ENCODE results near the gene C22orf31. TPM values are rescaled to one million over a fixed set of nuclear protein-coding genes. Genes with fewer than 3 reads are reported as not detected.

C22orf31 gene
- polyA plus RNA-seq, 3 donors, result not detected

DNA sequence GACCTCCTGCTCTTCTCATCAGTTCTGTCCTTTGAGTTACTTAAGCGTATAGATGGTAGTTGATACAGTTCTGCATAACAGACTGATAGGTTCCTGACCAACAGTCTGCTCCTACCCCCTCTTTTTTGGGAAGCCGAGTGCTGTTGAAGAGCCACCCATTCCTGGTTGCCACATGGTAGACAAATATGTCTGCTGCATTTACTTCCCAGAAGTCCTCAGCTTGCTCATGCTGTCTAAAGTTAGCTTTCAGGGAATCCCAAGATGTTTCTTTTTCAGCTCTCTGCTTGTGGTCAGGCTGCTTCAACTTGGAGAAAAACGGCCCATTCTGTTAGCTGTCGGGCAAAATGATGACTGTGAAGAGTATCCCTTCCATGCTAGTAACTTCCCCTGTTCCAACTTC, 48.7 kb downstream of the C22orf31 start:
- H3K79me2 ChIP-seq (ENCODE audit: insufficient read depth, low read length), result no peaks in the 10 kb centered on the region
- no peak for DNase-seq
- TF ChIP-seq, protein P1, sequence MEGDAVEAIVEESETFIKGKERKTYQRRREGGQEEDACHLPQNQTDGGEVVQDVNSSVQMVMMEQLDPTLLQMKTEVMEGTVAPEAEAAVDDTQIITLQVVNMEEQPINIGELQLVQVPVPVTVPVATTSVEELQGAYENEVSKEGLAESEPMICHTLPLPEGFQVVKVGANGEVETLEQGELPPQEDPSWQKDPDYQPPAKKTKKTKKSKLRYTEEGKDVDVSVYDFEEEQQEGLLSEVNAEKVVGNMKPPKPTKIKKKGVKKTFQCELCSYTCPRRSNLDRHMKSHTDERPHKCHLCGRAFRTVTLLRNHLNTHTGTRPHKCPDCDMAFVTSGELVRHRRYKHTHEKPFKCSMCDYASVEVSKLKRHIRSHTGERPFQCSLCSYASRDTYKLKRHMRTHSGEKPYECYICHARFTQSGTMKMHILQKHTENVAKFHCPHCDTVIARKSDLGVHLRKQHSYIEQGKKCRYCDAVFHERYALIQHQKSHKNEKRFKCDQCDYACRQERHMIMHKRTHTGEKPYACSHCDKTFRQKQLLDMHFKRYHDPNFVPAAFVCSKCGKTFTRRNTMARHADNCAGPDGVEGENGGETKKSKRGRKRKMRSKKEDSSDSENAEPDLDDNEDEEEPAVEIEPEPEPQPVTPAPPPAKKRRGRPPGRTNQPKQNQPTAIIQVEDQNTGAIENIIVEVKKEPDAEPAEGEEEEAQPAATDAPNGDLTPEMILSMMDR (IDR thresholded peaks at IDR 0.05), result no peak
- H3K27me3 ChIP-seq (ENCODE audit: control insufficient read depth in 2 of 2, insufficient read depth in 2 of 2, low read length in 2 of 2), result no peaks in the 10 kb centered on the region
- no peak overlapping the region for H3K4me2 ChIP-seq (replicated peaks; ENCODE audit: extremely low read depth, low read length, poor library complexity, severe bottlenecking)
- no peaks in the 10 kb centered on the region for H3K36me3 Mint-ChIP-seq
- no peak overlapping the region for H3K4me3 ChIP-seq (replicated peaks in 1 of 3; ENCODE audit: low read depth in 2 of 3, low read length in 3 of 3)
- no peak overlapping the region for H3K4me3 Mint-ChIP-seq
- H3K27ac ChIP-seq (ENCODE audit: low read depth in 1 of 2, low read length in 2 of 2), result no peak overlapping the region
- H3K27ac Mint-ChIP-seq, result no peak overlapping the region
- no peak overlapping the region for H2AFZ ChIP-seq (ENCODE audit: insufficient read depth, low read depth, low read length, poor library complexity, severe bottlenecking)
- WGBS (ENCODE audit: insufficient coverage), result 91% methylated on average over 3 of the region's 4 CpGs
- H3K4me1 ChIP-seq (ENCODE audit: control insufficient read depth in 1 of 2, insufficient read depth in 2 of 2, low read length in 2 of 2), result no peaks in the 10 kb centered on the region
- no peaks in the 10 kb centered on the region for H3K9me3 ChIP-seq (replicated peaks in 1 of 2; ENCODE audit: control insufficient read depth in 1 of 2, insufficient read depth in 1 of 2, low read length in 2 of 2)
- no peaks in the 10 kb centered on the region for H3K36me3 ChIP-seq (replicated peaks in 1 of 2; ENCODE audit: control insufficient read depth in 1 of 2, insufficient read depth in 2 of 2, low read length in 2 of 2)
- H3K4me1 Mint-ChIP-seq, result no peaks in the 10 kb centered on the region
- intact Hi-C loops (cut with micrococcal nuclease), result no loop called here
- no peaks in the 10 kb centered on the region for H4K20me1 ChIP-seq (ENCODE audit: insufficient read depth, low read length)
- peaks cover 0 to 20% (median 5%) of the 10 kb centered on the region in 3 donors for H3K27me3 Mint-ChIP-seq (ENCODE audit: low read depth in 3 of 3)
- H3K9me3 Mint-ChIP-seq, result peaks cover 0 to 2% (median 0%) of the 10 kb centered on the region in 7 donors
- no peak overlapping the region for H3K9ac ChIP-seq (ENCODE audit: insufficient read depth, low read length, poor library complexity, severe bottlenecking)

DNA sequence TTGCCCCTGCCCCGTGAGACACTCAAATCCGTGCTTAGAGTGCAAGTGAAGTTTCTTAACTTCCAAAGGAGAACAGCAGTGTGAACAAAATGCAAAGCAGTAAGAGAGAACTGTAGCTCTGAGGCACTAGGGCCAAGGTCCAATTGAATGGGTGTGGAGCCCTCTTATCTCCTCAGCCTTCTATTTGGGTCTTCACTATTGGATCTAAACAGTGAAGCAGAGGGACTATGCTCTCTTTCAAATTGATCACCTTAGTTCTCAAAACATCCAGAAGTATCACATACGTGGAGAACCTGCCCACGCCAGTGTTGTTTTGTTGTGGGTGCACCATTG, 49.6 kb downstream of the C22orf31 start:
- no peak for DNase-seq
- no peaks in the 10 kb centered on the region for H3K79me2 ChIP-seq (ENCODE audit: insufficient read depth, low read length)
- H3K27me3 ChIP-seq (ENCODE audit: control insufficient read depth in 2 of 2, insufficient read depth in 2 of 2, low read length in 2 of 2), result no peaks in the 10 kb centered on the region
- Mint-ChIP-seq H3K27ac (no peak overlapping the region), H3K4me3 (no peak overlapping the region), H3K27me3 (ENCODE audit: low read depth in 3 of 3) (peaks cover 2 to 17% (median 3%) of the 10 kb centered on the region in 3 donors), H3K9me3 (peaks cover 0 to 2% (median 0%) of the 10 kb centered on the region in 7 donors), H3K4me1 (no peaks in the 10 kb centered on the region), H3K36me3 (no peaks in the 10 kb centered on the region)
- no peak overlapping the region for H3K4me2 ChIP-seq (replicated peaks; ENCODE audit: extremely low read depth, low read length, poor library complexity, severe bottlenecking)
- no peak overlapping the region for H3K27ac ChIP-seq (ENCODE audit: low read depth in 1 of 2, low read length in 2 of 2)
- 81% methylated on average over 2 of the region's 4 CpGs for WGBS (ENCODE audit: insufficient coverage)
- H4K20me1 ChIP-seq (ENCODE audit: insufficient read depth, low read length), result no peaks in the 10 kb centered on the region
- H2AFZ ChIP-seq (ENCODE audit: insufficient read depth, low read depth, low read length, poor library complexity, severe bottlenecking), result no peak overlapping the region
- no peaks in the 10 kb centered on the region for H3K9me3 ChIP-seq (replicated peaks in 1 of 2; ENCODE audit: control insufficient read depth in 1 of 2, insufficient read depth in 1 of 2, low read length in 2 of 2)
- H3K9ac ChIP-seq (ENCODE audit: insufficient read depth, low read length, poor library complexity, severe bottlenecking), result no peak overlapping the region
- no peaks in the 10 kb centered on the region for H3K4me1 ChIP-seq (ENCODE audit: control insufficient read depth in 1 of 2, insufficient read depth in 2 of 2, low read length in 2 of 2)
- no peak overlapping the region for H3K4me3 ChIP-seq (replicated peaks in 1 of 3; ENCODE audit: low read depth in 2 of 3, low read length in 3 of 3)
- H3K36me3 ChIP-seq (replicated peaks in 1 of 2; ENCODE audit: control insufficient read depth in 1 of 2, insufficient read depth in 2 of 2, low read length in 2 of 2), result no peaks in the 10 kb centered on the region
- intact Hi-C loops (cut with micrococcal nuclease), result no loop called here
- TF ChIP-seq, protein P1 (IDR thresholded peaks at IDR 0.05), result no peak

Measured in CD14-positive monocyte (primary cell).